Measurements from ENCODE around the gene TUBAL3. TPM values are rescaled to one million over a fixed set of nuclear protein-coding genes. Genes with fewer than 3 reads are reported as not detected.

Gene TUBAL3
- total RNA-seq, 1 donor from 2014 or later, result 0.19 TPM

- Mint-ChIP-seq H3K27me3 (no peaks in the 10 kb centered on the region), H3K36me3 (peaks cover 18% of the 10 kb centered on the region), H3K9me3 (peaks cover 8% of the 10 kb centered on the region), H3K27ac (no peak overlapping the region), H3K4me3 (no peak overlapping the region), H3K4me1 (ENCODE audit: unreplicated experiment) (peaks cover 6% of the 10 kb centered on the region)
- no peak for DNase-seq (ENCODE audit: extremely low spot score, unreplicated experiment)
- TF ChIP-seq CTCF (conservative IDR thresholded peaks at IDR 0.05), result no peak
Measured at GRCh38 chr10:5435328-5435727, 30.7 kb upstream of the TUBAL3 start.

DNA sequence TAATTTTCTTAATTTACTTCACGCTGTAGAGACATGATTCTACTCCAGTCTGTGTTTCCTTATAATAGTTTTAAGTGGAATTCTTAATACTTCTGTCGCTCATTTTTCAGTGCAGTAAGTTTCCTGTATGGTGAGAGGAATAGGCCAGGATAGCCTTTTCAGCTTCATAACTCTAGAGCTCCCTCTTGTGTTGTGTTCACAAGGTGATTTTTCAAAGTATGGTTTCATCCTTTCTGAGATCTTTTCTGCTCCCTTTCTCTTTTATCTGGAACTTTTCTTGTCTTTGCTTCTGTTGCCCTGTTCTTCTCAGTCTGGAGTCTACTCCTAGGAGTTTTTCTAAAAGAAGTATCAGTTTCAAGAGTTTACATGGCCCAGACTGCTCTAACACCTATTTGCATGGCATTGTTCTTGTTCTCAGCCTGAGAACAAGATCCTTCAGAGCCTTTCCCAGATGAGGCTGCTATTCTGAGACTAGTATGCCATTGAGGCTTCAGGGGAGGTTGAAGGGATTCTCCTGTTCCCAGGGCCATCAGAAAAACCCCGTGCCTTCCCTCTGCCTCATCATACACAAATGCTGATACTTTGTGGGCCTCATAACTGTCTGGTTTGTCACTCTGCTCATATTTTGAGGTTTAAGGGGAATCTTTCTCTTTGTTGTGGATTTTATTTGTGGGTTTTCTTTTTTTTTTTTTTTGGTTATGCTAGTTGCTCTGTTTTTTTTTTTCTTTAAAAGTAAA is 29.6 kb upstream of the TUBAL3 start:
- Mint-ChIP-seq H3K4me3 (no peak overlapping the region), H3K27me3 (no peaks in the 10 kb centered on the region), H3K36me3 (peaks cover 21% of the 10 kb centered on the region), H3K4me1 (ENCODE audit: unreplicated experiment) (peaks cover 6% of the 10 kb centered on the region), H3K9me3 (peaks cover 8% of the 10 kb centered on the region), H3K27ac (no peak overlapping the region)
- no peak for DNase-seq (ENCODE audit: extremely low spot score, unreplicated experiment)
- peak; percentile 81 for TF ChIP-seq CTCF (conservative IDR thresholded peaks at IDR 0.05)

DNA sequence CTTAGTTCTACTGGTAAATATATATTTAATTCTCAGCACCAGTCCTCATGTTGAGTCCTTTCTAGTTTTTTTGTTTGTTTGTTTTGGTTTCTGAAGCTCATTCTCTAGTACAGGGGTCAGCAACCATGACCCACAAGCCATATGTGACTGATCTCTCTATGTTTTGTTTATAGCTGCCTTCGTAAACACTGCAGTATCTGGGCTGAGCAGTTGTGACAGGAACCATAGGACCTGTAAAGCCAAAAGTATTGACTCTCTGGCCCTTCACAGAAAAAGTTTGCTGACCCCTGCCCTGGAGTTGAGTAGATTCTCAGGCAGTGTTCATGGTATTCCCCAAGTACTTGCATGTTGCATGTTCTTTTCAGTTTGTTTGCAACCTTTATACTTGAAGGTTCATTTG is 28.6 kb upstream of the TUBAL3 start:
- Mint-ChIP-seq H3K9me3 (peaks cover 8% of the 10 kb centered on the region), H3K4me1 (ENCODE audit: unreplicated experiment) (peaks cover 6% of the 10 kb centered on the region), H3K36me3 (peaks cover 24% of the 10 kb centered on the region), H3K27ac (no peak overlapping the region), H3K27me3 (no peaks in the 10 kb centered on the region), H3K4me3 (no peak overlapping the region)
- TF ChIP-seq CTCF (conservative IDR thresholded peaks at IDR 0.05), result no peak
- DNase-seq (ENCODE audit: extremely low spot score, unreplicated experiment), result no peak

DNA sequence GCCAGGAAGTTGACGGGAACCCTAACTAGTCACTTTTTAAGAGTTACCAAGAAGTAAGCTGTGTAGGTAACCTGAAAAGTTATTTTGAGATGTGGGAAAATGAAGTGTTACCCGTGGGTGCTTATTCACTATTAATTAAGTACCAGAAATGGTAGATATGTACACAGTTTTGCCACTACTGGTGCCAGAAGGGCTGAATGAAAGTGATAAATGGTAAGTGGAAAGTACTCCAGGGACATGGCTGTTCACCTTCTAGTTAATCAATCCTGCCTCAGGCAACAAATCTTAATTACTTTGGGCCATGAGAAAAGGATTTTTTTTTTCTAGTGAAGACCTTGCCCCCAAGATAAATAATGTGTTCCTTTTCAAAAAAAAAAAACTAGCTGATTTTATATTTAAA is 23.5 kb upstream of the TUBAL3 start:
- Mint-ChIP-seq H3K4me1 (ENCODE audit: unreplicated experiment) (peaks cover 16% of the 10 kb centered on the region), H3K9me3 (peaks cover 8% of the 10 kb centered on the region), H3K27ac (no peak overlapping the region), H3K4me3 (no peak overlapping the region), H3K27me3 (no peaks in the 10 kb centered on the region), H3K36me3 (peaks cover 29% of the 10 kb centered on the region)
- no peak for TF ChIP-seq CTCF (conservative IDR thresholded peaks at IDR 0.05)
- no peak for DNase-seq (ENCODE audit: extremely low spot score, unreplicated experiment)

GRCh38 chr10:5424751-5425150 is 20.1 kb upstream of the TUBAL3 start:
- no peak for DNase-seq (ENCODE audit: extremely low spot score, unreplicated experiment)
- peaks cover 4% of the 10 kb centered on the region for H3K9me3 Mint-ChIP-seq
- no peaks in the 10 kb centered on the region for H3K27me3 Mint-ChIP-seq
- H3K27ac Mint-ChIP-seq, result no peak overlapping the region
- H3K4me1 Mint-ChIP-seq (ENCODE audit: unreplicated experiment), result peaks cover 16% of the 10 kb centered on the region
- no peak overlapping the region for H3K4me3 Mint-ChIP-seq
- no peak for TF ChIP-seq CTCF (conservative IDR thresholded peaks at IDR 0.05)
- peaks cover 21% of the 10 kb centered on the region for H3K36me3 Mint-ChIP-seq

All from type B pancreatic cell (in vitro differentiated cells).